H9 (cell line): ENCODE measurements around the gene PTCH1. TPM values are rescaled to one million over a fixed set of nuclear protein-coding genes. Genes with fewer than 3 reads are reported as not detected.

Source experiments
- DNase-seq: peaks from one replicate; pipeline ENCODE4 v3.0.0-alpha.2; 2017
- H2AFZ ChIP-seq: one replicate; pipeline ENCODE4 v1.6.1; 2013; ENCODE audit warnings: mild to moderate bottlenecking, low read length, control low read depth, moderate library complexity
- H2AK5ac ChIP-seq: 2 replicates; pipeline ENCODE4 v1.6.1; 2013; ENCODE audit warnings: low read length, control low read depth, mixed read lengths; ENCODE audit not compliant: insufficient read length
- H2BK120ac ChIP-seq: one replicate; pipeline ENCODE4 v1.6.1; 2013; ENCODE audit warnings: low read depth, mild to moderate bottlenecking, low read length, control low read depth, inconsistent platforms; ENCODE audit not compliant: poor library complexity, severe bottlenecking
- H2BK12ac ChIP-seq: 2 replicates; pipeline ENCODE4 v1.6.1; 2013; ENCODE audit warnings: low read length, control low read depth, mixed read lengths, low read depth; ENCODE audit not compliant: insufficient read length
- H2BK15ac ChIP-seq: 2 replicates; pipeline ENCODE4 v1.6.1; 2013; ENCODE audit warnings: low read depth, low read length, control low read depth
- H2BK20ac ChIP-seq: one replicate; pipeline ENCODE4 v1.6.1; 2013; ENCODE audit warnings: low read depth, mild to moderate bottlenecking, low read length, control low read depth, inconsistent platforms; ENCODE audit not compliant: poor library complexity, severe bottlenecking
- H2BK5ac ChIP-seq: 2 replicates; pipeline ENCODE4 v1.6.1; 2013; ENCODE audit warnings: low read length, control low read depth, mixed read lengths; ENCODE audit not compliant: insufficient read length
- H3K14ac ChIP-seq: 2 replicates; pipeline ENCODE4 v1.6.1; 2013; ENCODE audit warnings: low read length, control low read depth; ENCODE audit not compliant: insufficient read depth
- H3K18ac ChIP-seq: 2 replicates; pipeline ENCODE4 v1.6.1; 2013; ENCODE audit warnings: low read depth, mild to moderate bottlenecking, mixed read lengths, low read length, control low read depth; ENCODE audit not compliant: insufficient read length
- H3K23ac ChIP-seq: 2 replicates; pipeline ENCODE4 v1.6.1; 2013; ENCODE audit warnings: low read length, control low read depth, mixed read lengths, low read depth; ENCODE audit not compliant: insufficient read length
- H3K23me2 ChIP-seq: 2 replicates; pipeline ENCODE4 v1.6.1; 2013; ENCODE audit warnings: low read depth, mild to moderate bottlenecking, mixed read lengths, low read length, control low read depth; ENCODE audit not compliant: insufficient read length, poor library complexity, severe bottlenecking
- H3K27ac ChIP-seq: 2 replicates; pipeline ENCODE4 v1.5.1; 2013; ENCODE audit warnings: low read length, control low read depth, mixed read lengths, low read depth; ENCODE audit not compliant: insufficient read length
- H3K27me3 ChIP-seq: 2 replicates; pipeline ENCODE4 v1.6.1; 2013; ENCODE audit warnings: low read length, control low read depth, inconsistent platforms; ENCODE audit not compliant: insufficient read depth
- H3K4ac ChIP-seq: 2 replicates; pipeline ENCODE4 v1.6.1; 2013; ENCODE audit warnings: low read depth, mild to moderate bottlenecking, control low read depth, inconsistent platforms, low read length, moderate library complexity
- H3K4me1 ChIP-seq: 2 replicates; pipeline ENCODE4 v1.6.1; 2013; ENCODE audit warnings: low read length, control low read depth, inconsistent platforms; ENCODE audit not compliant: insufficient read depth
- H3K4me2 ChIP-seq: 2 replicates; pipeline ENCODE4 v1.6.1; 2013; ENCODE audit warnings: low read length, control low read depth, mixed read lengths; ENCODE audit not compliant: insufficient read length, insufficient read depth
- H3K56ac ChIP-seq: 2 replicates; pipeline ENCODE4 v1.6.1; 2013; ENCODE audit warnings: low read depth, mild to moderate bottlenecking, mixed read lengths, low read length, control low read depth; ENCODE audit not compliant: insufficient read length
- H3K79me1 ChIP-seq: 2 replicates; pipeline ENCODE4 v1.6.1; 2013; ENCODE audit warnings: low read depth, mild to moderate bottlenecking, moderate library complexity, low read length, control low read depth, inconsistent platforms; ENCODE audit not compliant: insufficient read depth, poor library complexity, severe bottlenecking
- H3K79me2 ChIP-seq: 2 replicates; pipeline ENCODE4 v1.6.1; 2013; ENCODE audit warnings: low read length, control low read depth, inconsistent platforms; ENCODE audit not compliant: insufficient read depth
- H3K9ac ChIP-seq: 2 replicates; pipeline ENCODE4 v1.6.1; 2013; ENCODE audit warnings: low read length, control low read depth, mixed read lengths; ENCODE audit not compliant: insufficient read length; ENCODE audit errors: extremely low read depth
- H3K9me3 ChIP-seq: one replicate; pipeline ENCODE4 v1.6.1; 2013; ENCODE audit warnings: low read depth, low read length, inconsistent platforms; ENCODE audit not compliant: control insufficient read depth
- H3T11ph ChIP-seq: one replicate; pipeline ENCODE4 v1.6.1; 2013; ENCODE audit warnings: mild to moderate bottlenecking, low read length, control low read depth, inconsistent platforms
- H4K20me1 ChIP-seq: one replicate; pipeline ENCODE4 v1.6.1; 2013; ENCODE audit not compliant: control insufficient read depth, insufficient read length, insufficient read depth
- H4K5ac ChIP-seq: 2 replicates; pipeline ENCODE4 v1.6.1; 2013; ENCODE audit warnings: low read depth, mild to moderate bottlenecking, mixed read lengths, low read length, control low read depth; ENCODE audit not compliant: insufficient read length
- H4K8ac ChIP-seq: replicated peaks from 2 replicates; pipeline ENCODE4 v1.6.1; 2013; ENCODE audit warnings: low read length, control low read depth, mixed read lengths, low read depth; ENCODE audit not compliant: insufficient read length
- H4K91ac ChIP-seq: 2 replicates; pipeline ENCODE4 v1.6.1; 2013; ENCODE audit warnings: low read depth, mild to moderate bottlenecking, moderate library complexity, mixed read lengths, low read length, control low read depth; ENCODE audit not compliant: insufficient read length
- H3K27ac Mint-ChIP-seq, 3 experiments: 2 replicates in 2 of 3; 3 replicates in 1 of 3; pipeline ENCODE4 v1.8.0; 2020 to 2021; ENCODE audit warnings: mixed read lengths in 3 of 3, mild to moderate bottlenecking in 1 of 3, moderate library complexity in 1 of 3
- H3K27me3 Mint-ChIP-seq: 2 replicates; pipeline ENCODE4 v1.8.0; 2021; ENCODE audit warnings: low read depth, mild to moderate bottlenecking, moderate library complexity, mixed read lengths
- H3K36me3 Mint-ChIP-seq, 3 experiments: 2 replicates in 2 of 3; 3 replicates in 1 of 3; pipeline ENCODE4 v1.8.0; 2020 to 2021; ENCODE audit warnings: low read depth in 3 of 3, mixed read lengths in 3 of 3; ENCODE audit not compliant: insufficient read depth in 1 of 3
- H3K4me1 Mint-ChIP-seq, 2 experiments: 2 replicates each; pipeline ENCODE4 v1.8.0; 2020; ENCODE audit warnings: mixed read lengths in 2 of 2
- H3K4me3 Mint-ChIP-seq, 2 experiments: 2 replicates in 1 of 2; 3 replicates in 1 of 2; pipeline ENCODE4 v1.8.0; 2020 to 2021; ENCODE audit warnings: mild to moderate bottlenecking in 2 of 2, mixed read lengths in 2 of 2, moderate library complexity in 1 of 2
- H3K9me3 Mint-ChIP-seq, 2 experiments: 2 replicates in 1 of 2; 3 replicates in 1 of 2; pipeline ENCODE4 v1.8.0; 2020; ENCODE audit warnings: mild to moderate bottlenecking in 2 of 2, mixed read lengths in 2 of 2, moderate library complexity in 1 of 2
- CTCF ChIP-seq: fragments of 200-600 bp; sonication (generic); conservative IDR thresholded peaks from 3 replicates; pipeline ENCODE4 v1.8.0; 2021; ENCODE audit warnings: antibody characterized with exemption, mild to moderate bottlenecking
- WGBS: extraction: QIAGEN DNeasy Blood & Tissue Kit; methylation state at CpG from one replicate; pipeline ENCODE4 v1.1.7; 2013; ENCODE audit warnings: missing lambda C conversion rate, low lambda C conversion rate, mixed read lengths; ENCODE audit not compliant: insufficient read length; ENCODE audit errors: extremely low coverage; 5-methylcytosine and 5-hydroxymethylcytosine counted together
- total RNA-seq: library from RNA; stranded (reverse); gene quantifications from 2 replicates; pipeline ENCODE4 v1.2.1, GENCODE V29; 2021

PTCH1 gene
- total RNA-seq, 1 experiment from 2014 or later: 9.1 TPM

- H3K4me2 ChIP-seq: no peak overlapping the region
- H3K9me3 Mint-ChIP-seq: peaks cover 17 to 19% of the 10 kb centered on the region in 2 experiments
These were observed 86.7 kb downstream of the PTCH1 start for GRCh38 chr9:95429948-95430620.

More at GRCh38 chr9:95429948-95430620, 86.7 kb downstream of the PTCH1 start:
- no peaks in the 10 kb centered on the region for H3K79me1 ChIP-seq
- no peak overlapping the region for H2BK12ac ChIP-seq
- H2AK5ac ChIP-seq: no peak overlapping the region
- H3K56ac ChIP-seq: no peak overlapping the region
- no peak overlapping the region for H4K5ac ChIP-seq
- H2AFZ ChIP-seq: no peak overlapping the region
- H2BK120ac ChIP-seq: no peak overlapping the region
- H3K4me1 Mint-ChIP-seq: peaks cover 21% of the 10 kb centered on the region in 2 experiments
- no peaks in the 10 kb centered on the region for H3K9me3 ChIP-seq
- no peak overlapping the region for H4K8ac ChIP-seq
- no peaks in the 10 kb centered on the region for H3K27me3 ChIP-seq
- H3K27ac Mint-ChIP-seq: no peak overlapping the region
- H2BK5ac ChIP-seq: no peak overlapping the region
- no CpG with 5 or more reads among the region's 7 CpGs for WGBS
- no peak for DNase-seq
- H3K23me2 ChIP-seq: peaks cover 7% of the 10 kb centered on the region
- no peak overlapping the region for H2BK20ac ChIP-seq
- H3K36me3 Mint-ChIP-seq: peaks cover 4 to 12% (median 11%) of the 10 kb centered on the region in 3 experiments; a peak in 5 of 7 replicates
- H3K4me1 ChIP-seq: peaks cover 5% of the 10 kb centered on the region; the same call in 1 of the 2 replicates
- no peak overlapping the region for H3K14ac ChIP-seq
- TF ChIP-seq CTCF: no peak
- no peak overlapping the region for H3K4me3 Mint-ChIP-seq
- peaks cover 38% of the 10 kb centered on the region for H3K27me3 Mint-ChIP-seq
- no peak overlapping the region for H3K23ac ChIP-seq
- H4K20me1 ChIP-seq: no peaks in the 10 kb centered on the region
- no peak overlapping the region for H4K91ac ChIP-seq
- no peak overlapping the region for H3K9ac ChIP-seq
- no peak overlapping the region for H3K27ac ChIP-seq
- H3T11ph ChIP-seq: no peak overlapping the region
- no peaks in the 10 kb centered on the region for H3K79me2 ChIP-seq
- H3K18ac ChIP-seq: no peak overlapping the region
- no peak overlapping the region for H2BK15ac ChIP-seq
- H3K4ac ChIP-seq: no peak overlapping the region
